Measurements from ENCODE around the gene SEPTIN6.

GRCh38 chrX:119676949-119677653, 15.9 kb downstream of the SEPTIN6 start:
- TF ChIP-seq SUZ12 (IDR thresholded peaks at IDR 0.05; ENCODE audit: extremely low read depth, insufficient read depth, insufficient read length) (no peak), YY1 (IDR thresholded peaks at IDR 0.05; ENCODE audit: insufficient read depth, insufficient read length) (no peak), ZNF274 (IDR thresholded peaks at IDR 0.05; ENCODE audit: low read depth, low read length) (no peak)
